GM10266 (cell line): Measurements from ENCODE around the gene MYZAP.

Source experiments
- DNase-seq: peaks from one replicate; pipeline ENCODE4 v3.0.0; 2012; ENCODE audit errors: extremely low spot score
- CTCF ChIP-seq: IDR thresholded peaks from 2 replicates; pipeline ENCODE4 v1.5.1; 2012; ENCODE audit warnings: mild to moderate bottlenecking, low read depth; ENCODE audit not compliant: control insufficient read depth, insufficient read depth; ENCODE audit errors: missing control alignments

The MYZAP gene

GRCh38 chr15:57646087-57646486 lies 54.4 kb downstream of the MYZAP start:
- no peak for TF ChIP-seq CTCF
- DNase-seq, result no peak

GRCh38 chr15:57647071-57647790 lies 55.5 kb downstream of the MYZAP start:
- DNase-seq, result no peak
- TF ChIP-seq CTCF, result no peak

GRCh38 chr15:57647791-57648130 lies 56.1 kb downstream of the MYZAP start:
- TF ChIP-seq CTCF, result no peak

GRCh38 chr15:57649138-57649537 lies 57.4 kb downstream of the MYZAP start:
- DNase-seq, result no peak
- no peak for TF ChIP-seq CTCF

More at GRCh38 chr15:57647791-57648130, 56.1 kb downstream of the MYZAP start:
- DNase-seq, result no peak

GRCh38 chr15:57651445-57651844 lies 59.7 kb downstream of the MYZAP start:
- no peak for DNase-seq
- TF ChIP-seq CTCF, result no peak

GRCh38 chr15:57652481-57652880 lies 60.8 kb downstream of the MYZAP start:
- no peak for TF ChIP-seq CTCF
- DNase-seq, result no peak

GRCh38 chr15:57654153-57654852 lies 62.6 kb downstream of the MYZAP start:
- no peak for TF ChIP-seq CTCF
- no peak for DNase-seq
